Tibial artery (tissue), 4 donors: Measurements from ENCODE around the gene PIN1.

Experiments
- DNase-seq, 2 donors: peaks; one replicate each; pipeline ENCODE4 v3.0.0-alpha.2; 2019
- H3K27ac ChIP-seq, 2 donors: fragments of 200-600 bp; sonication (generic) in 1 of 2; 1 replicate in 1 of 2; 2 replicates in 1 of 2; pipeline ENCODE4 v1.5.1; 2018 to 2019; ENCODE audit warnings: mild to moderate bottlenecking in 1 of 2
- H3K27me3 ChIP-seq, 2 donors: fragments of 200-600 bp; sonication (generic) in 1 of 2; one replicate each; pipeline versions ENCODE4 v1.5.1 to v1.6.0; 2016 to 2019
- H3K36me3 ChIP-seq, 3 donors: fragments of 200-600 bp; sonication (generic) in 2 of 3; one replicate each; pipeline ENCODE4 v1.5.1; 2016 to 2019; ENCODE audit warnings: mild to moderate bottlenecking in 2 of 3
- H3K4me1 ChIP-seq, 4 donors: fragments of 200-600 bp; sonication (generic) in 2 of 4; 1 replicate in 3 of 4; 2 replicates in 1 of 4; pipeline ENCODE4 v1.5.1; 2016 to 2019
- H3K4me3 ChIP-seq, 2 donors: fragments of 200-600 bp; sonication (generic) in 1 of 2; 1 replicate in 1 of 2; 2 replicates in 1 of 2; pipeline ENCODE4 v1.5.1; 2018 to 2019; ENCODE audit warnings: mild to moderate bottlenecking in 2 of 2
- H3K9me3 ChIP-seq, 3 donors: fragments of 200-600 bp; sonication (generic) in 1 of 3; one replicate each; pipeline ENCODE4 v1.5.1; 2016 to 2019
- CTCF ChIP-seq, 2 experiments: fragments of 200-600 bp in 1 of 2; fragments of 450-650 bp in 1 of 2; IDR thresholded peaks; one replicate each; pipeline ENCODE4 v1.5.1; 2017 to 2019; ENCODE audit warnings: antibody characterized with exemption in 2 of 2, mild to moderate bottlenecking in 1 of 2, moderate library complexity in 1 of 2
- intact Hi-C: fragments of 100-400 bp; cut with DNase I; formaldehyde crosslinking; loops from one replicate; pipeline ENCODE4 v1.15.0; 2023; ENCODE audit warnings: low total_unique reads

Gene PIN1

DNA sequence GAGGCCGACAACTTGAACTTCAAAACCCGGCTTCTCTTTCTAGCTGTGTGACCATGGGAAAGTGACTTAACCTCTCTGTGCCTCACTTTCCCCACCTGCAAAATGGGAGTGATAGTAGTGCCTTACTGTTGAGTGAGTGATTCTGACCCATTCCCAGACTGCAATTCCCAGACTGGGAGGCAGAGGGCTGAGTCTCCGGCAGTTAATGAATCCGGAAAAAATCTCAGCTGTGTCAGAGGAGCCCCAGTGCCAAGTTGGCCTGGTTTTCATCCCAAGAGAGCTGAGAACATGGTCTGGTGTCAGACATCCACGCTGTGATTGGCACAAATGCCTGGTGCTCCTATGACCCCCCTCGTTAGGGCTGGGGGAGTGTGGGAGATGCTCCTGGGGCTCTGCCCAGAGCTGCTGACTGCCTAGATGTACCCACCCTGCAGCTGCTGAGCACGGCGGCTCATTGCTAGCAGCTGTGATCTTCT, 50.0 kb downstream of the PIN1 start:
- peaks cover 0 to 6% of the 10 kb centered on the region in 2 donors for H3K27me3 ChIP-seq
- H3K4me1 ChIP-seq: peaks cover 0 to 5% (median 2%) of the 10 kb centered on the region in 4 donors
- no peaks in the 10 kb centered on the region for H3K36me3 ChIP-seq
- no peak overlapping the region for H3K27ac ChIP-seq
- no peak for TF ChIP-seq CTCF (IDR thresholded peaks at IDR 0.05)
- H3K9me3 ChIP-seq: no peaks in the 10 kb centered on the region
- no peak for DNase-seq
- intact Hi-C loops: no loop called here
- no peak overlapping the region for H3K4me3 ChIP-seq

- Histone ChIP-seq H3K4me1 (no peaks in the 10 kb centered on the region), H3K27me3 (peaks cover 0 to 7% of the 10 kb centered on the region in 2 donors), H3K4me3 (no peak overlapping the region), H3K27ac (no peak overlapping the region), H3K9me3 (no peaks in the 10 kb centered on the region), H3K36me3 (no peaks in the 10 kb centered on the region)
- TF ChIP-seq CTCF (IDR thresholded peaks at IDR 0.05): no peak
- intact Hi-C loops: no loop called here
- no peak for DNase-seq
Measured at GRCh38 chr19:9891609-9892373, 56.7 kb downstream of the PIN1 start.
